IPS-15b (cell line): ENCODE results near the gene MGA.

ENCODE experiments used
- H3K27me3 ChIP-seq: one replicate; pipeline ENCODE4 v1.6.1; 2013; ENCODE audit warnings: low read length; ENCODE audit not compliant: control insufficient read depth, insufficient read depth
- H3K36me3 ChIP-seq: one replicate; pipeline ENCODE4 v1.6.1; 2013; ENCODE audit warnings: low read length; ENCODE audit not compliant: control insufficient read depth, insufficient read depth
- H3K4me1 ChIP-seq: one replicate; pipeline ENCODE4 v1.6.1; 2013; ENCODE audit warnings: mild to moderate bottlenecking, low read length; ENCODE audit not compliant: control insufficient read depth, insufficient read depth
- H3K4me3 ChIP-seq: one replicate; pipeline ENCODE4 v1.5.1; 2013; ENCODE audit warnings: low read depth, low read length
- H3K9ac ChIP-seq: one replicate; pipeline ENCODE4 v1.6.1; 2013; ENCODE audit warnings: low read depth, mild to moderate bottlenecking, low read length
- H3K9me3 ChIP-seq: one replicate; pipeline ENCODE4 v1.6.1; 2013; ENCODE audit warnings: mild to moderate bottlenecking, low read length; ENCODE audit not compliant: control insufficient read depth, insufficient read depth

Gene MGA

DNA sequence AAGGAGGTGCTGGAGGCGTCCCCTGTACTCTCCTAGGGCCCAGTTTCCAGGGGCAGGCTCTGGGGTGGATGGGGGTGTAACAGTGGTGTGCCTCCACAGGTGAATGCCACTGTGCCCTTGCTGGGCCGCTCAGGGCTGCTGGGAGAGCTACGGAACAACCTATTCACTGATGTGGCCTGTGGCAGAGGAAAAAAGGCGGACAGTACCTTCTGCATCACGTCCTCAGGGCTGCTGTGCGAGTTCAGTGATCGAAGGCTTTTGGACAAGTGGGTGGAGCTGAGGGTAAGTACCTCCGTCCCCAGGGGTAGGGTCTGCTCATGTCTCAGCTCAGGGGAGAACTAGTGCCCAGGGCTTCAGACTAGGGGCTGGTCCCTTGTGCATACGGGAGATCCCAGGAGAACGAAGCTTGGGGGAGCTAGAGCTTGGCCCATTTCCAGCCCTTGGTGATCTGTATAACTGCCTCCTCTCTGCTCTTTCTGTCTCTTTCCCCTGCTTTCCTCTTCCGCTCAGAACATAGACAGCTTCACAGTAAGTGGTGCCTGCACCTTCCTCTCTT lies 152.7 kb downstream of the MGA start:
- Histone ChIP-seq H3K9me3 (no peaks in the 10 kb centered on the region), H3K27me3 (no peaks in the 10 kb centered on the region), H3K36me3 (peaks cover 6% of the 10 kb centered on the region), H3K9ac (no peak overlapping the region), H3K4me3 (no peak overlapping the region), H3K4me1 (no peaks in the 10 kb centered on the region)

DNA sequence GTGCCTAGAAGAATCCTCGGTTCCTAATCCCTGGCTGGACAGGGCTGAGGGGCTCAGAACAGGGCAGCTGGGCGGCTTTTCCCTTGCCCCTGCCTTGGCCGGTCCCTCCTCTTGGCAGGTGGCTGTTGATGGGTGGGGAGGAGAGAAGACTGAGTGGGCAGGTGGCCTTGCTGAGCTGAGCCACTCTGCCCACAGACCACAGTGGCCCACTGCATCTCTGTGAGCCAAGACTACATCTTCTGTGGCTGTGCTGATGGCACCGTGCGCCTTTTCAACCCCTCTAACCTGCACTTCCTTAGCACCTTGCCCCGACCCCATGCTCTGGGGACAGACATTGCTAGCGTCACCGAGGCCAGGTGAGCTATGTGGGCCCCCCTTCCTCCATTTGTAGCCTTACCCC lies 153.2 kb downstream of the MGA start:
- Histone ChIP-seq H3K4me1 (no peaks in the 10 kb centered on the region), H3K9ac (no peak overlapping the region)

DNA sequence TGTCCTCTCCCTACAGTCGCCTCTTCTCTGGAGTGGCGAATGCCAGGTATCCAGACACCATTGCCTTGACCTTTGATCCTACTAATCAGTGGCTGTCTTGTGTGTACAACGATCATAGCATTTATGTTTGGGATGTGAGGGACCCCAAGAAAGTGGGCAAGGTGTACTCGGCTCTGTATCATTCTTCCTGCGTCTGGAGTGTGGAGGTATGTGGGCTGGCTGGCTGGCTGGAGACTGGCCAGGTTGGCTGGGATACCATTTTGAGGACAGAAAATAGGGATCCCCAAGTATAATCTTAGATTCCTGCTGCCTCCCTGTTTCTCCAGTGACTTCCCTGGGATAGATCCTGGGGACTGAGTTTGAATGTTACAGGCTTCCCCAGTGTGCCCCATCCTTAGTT lies 154.3 kb downstream of the MGA start:
- H3K9me3 ChIP-seq = no peaks in the 10 kb centered on the region
- peaks cover 11% of the 10 kb centered on the region for H3K36me3 ChIP-seq
- no peaks in the 10 kb centered on the region for H3K27me3 ChIP-seq
- no peak overlapping the region for H3K4me3 ChIP-seq
- no peak overlapping the region for H3K9ac ChIP-seq
- no peaks in the 10 kb centered on the region for H3K4me1 ChIP-seq

More for the DNA sequence above, 153.2 kb downstream of the MGA start:
- Histone ChIP-seq H3K4me3 (no peak overlapping the region), H3K36me3 (peaks cover 7% of the 10 kb centered on the region), H3K27me3 (no peaks in the 10 kb centered on the region), H3K9me3 (no peaks in the 10 kb centered on the region)

GRCh38 chr15:41816788-41817187 lies 156.6 kb downstream of the MGA start:
- Histone ChIP-seq H3K27me3 (no peaks in the 10 kb centered on the region), H3K9ac (no peak overlapping the region), H3K4me1 (no peaks in the 10 kb centered on the region), H3K4me3 (no peak overlapping the region), H3K36me3 (peaks cover 14% of the 10 kb centered on the region), H3K9me3 (no peaks in the 10 kb centered on the region)

DNA sequence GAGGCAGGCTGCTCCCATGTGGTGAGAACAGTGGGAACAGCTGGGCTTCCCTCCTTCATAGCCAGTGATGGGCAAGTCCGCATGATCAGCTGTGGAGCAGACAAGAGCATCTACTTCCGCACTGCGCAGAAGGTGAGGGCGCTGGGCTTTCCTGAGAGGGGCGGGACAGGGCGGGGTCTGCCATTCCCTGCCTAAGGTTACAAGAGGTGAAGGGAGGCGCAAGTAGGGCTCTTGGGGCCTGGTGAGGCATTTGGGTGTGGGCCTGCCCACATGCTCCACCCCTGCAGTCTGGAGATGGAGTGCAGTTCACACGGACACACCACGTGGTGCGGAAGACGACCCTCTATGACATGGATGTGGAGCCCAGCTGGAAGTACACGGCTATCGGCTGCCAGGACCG lies 157.1 kb downstream of the MGA start:
- Histone ChIP-seq H3K4me3 (no peak overlapping the region), H3K9me3 (no peaks in the 10 kb centered on the region), H3K9ac (no peak overlapping the region), H3K36me3 (peaks cover 14% of the 10 kb centered on the region), H3K4me1 (no peaks in the 10 kb centered on the region), H3K27me3 (no peaks in the 10 kb centered on the region)

- Histone ChIP-seq H3K4me3 (no peak overlapping the region), H3K9ac (no peak overlapping the region), H3K4me1 (no peaks in the 10 kb centered on the region), H3K36me3 (peaks cover 15% of the 10 kb centered on the region), H3K27me3 (no peaks in the 10 kb centered on the region), H3K9me3 (no peaks in the 10 kb centered on the region)
Observed at GRCh38 chr15:41817781-41818180, 157.6 kb downstream of the MGA start.

DNA sequence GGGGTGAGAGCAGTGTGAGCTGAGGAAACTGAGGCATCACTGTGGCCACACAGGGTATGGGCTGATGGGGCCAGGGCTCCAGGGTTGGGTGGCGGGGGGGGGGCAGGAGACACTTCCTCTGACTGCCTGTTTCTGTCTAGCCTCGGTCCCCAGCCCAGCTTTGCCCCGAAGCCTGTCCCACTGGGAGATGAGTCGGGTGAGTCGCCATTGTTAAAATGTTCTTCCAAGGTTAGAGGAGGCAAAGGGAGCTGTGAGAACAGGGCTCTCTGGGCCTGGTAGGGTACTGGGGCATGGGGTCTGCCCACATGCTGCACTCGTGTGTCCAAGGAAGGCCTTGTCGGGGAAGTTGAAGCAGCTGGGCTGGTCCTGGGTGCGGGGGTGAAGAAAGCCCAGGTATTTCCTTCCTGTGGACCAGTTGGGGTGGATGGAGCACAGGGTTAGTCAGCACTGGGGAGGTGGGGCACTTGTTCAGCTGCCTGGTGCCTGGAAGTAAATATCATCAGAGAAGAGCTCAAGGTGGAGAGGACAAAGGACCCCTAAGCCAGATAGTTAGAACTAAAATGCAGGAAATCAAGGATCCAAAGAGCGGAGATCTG lies 159.3 kb downstream of the MGA start:
- H3K9ac ChIP-seq = no peak overlapping the region

GRCh38 chr15:41820791-41821423 lies 160.7 kb downstream of the MGA start:
- Histone ChIP-seq H3K27me3 (no peaks in the 10 kb centered on the region), H3K4me1 (no peaks in the 10 kb centered on the region), H3K9me3 (no peaks in the 10 kb centered on the region), H3K9ac (no peak overlapping the region), H3K36me3 (peaks cover 25% of the 10 kb centered on the region), H3K4me3 (no peak overlapping the region)

More for the DNA sequence above, 159.3 kb downstream of the MGA start:
- H3K9me3 ChIP-seq = no peaks in the 10 kb centered on the region
- no peaks in the 10 kb centered on the region for H3K27me3 ChIP-seq
- H3K36me3 ChIP-seq = peaks cover 25% of the 10 kb centered on the region
- H3K4me1 ChIP-seq = no peaks in the 10 kb centered on the region
- no peak overlapping the region for H3K4me3 ChIP-seq

GRCh38 chr15:41821831-41822230 lies 161.6 kb downstream of the MGA start:
- Histone ChIP-seq H3K4me1 (no peaks in the 10 kb centered on the region), H3K36me3 (peaks cover 25% of the 10 kb centered on the region), H3K27me3 (no peaks in the 10 kb centered on the region), H3K9me3 (no peaks in the 10 kb centered on the region), H3K4me3 (no peak overlapping the region), H3K9ac (no peak overlapping the region)

- no peak overlapping the region for H3K4me3 ChIP-seq
- no peak overlapping the region for H3K9ac ChIP-seq
- peaks cover 25% of the 10 kb centered on the region for H3K36me3 ChIP-seq
- no peaks in the 10 kb centered on the region for H3K9me3 ChIP-seq
- no peaks in the 10 kb centered on the region for H3K27me3 ChIP-seq
- no peaks in the 10 kb centered on the region for H3K4me1 ChIP-seq
Observed at GRCh38 chr15:41822471-41822870, 162.3 kb downstream of the MGA start.
